GM20431 (cell line): ENCODE data around the gene KLHL30.

ENCODE experiments used
- in situ Hi-C: fragments of 300-500 bp; cut with MseI, MboI; formaldehyde crosslinking; loops from one replicate; pipeline ENCODE4 v1.15.0; 2020; ENCODE audit warnings: low sequenced_read_pairs; ENCODE audit not compliant: unreplicated experiment

KLHL30 gene

GRCh38 chr2:238159071-238159539 is 20.6 kb downstream of the KLHL30 start:
- in situ Hi-C loops: no loop called here

GRCh38 chr2:238159661-238160205 is 21.3 kb downstream of the KLHL30 start:
- in situ Hi-C loops: no loop called here

GRCh38 chr2:238160206-238161129 is 22.0 kb downstream of the KLHL30 start:
- in situ Hi-C loops: no loop called here

GRCh38 chr2:238161291-238162051 is 23.0 kb downstream of the KLHL30 start:
- in situ Hi-C loops: no loop called here

GRCh38 chr2:238162251-238162845 is 23.9 kb downstream of the KLHL30 start:
- in situ Hi-C loops: no loop called here

- in situ Hi-C loops: no loop called here
Measured at GRCh38 chr2:238162846-238163441, 24.5 kb downstream of the KLHL30 start.

- in situ Hi-C loops: no loop called here
Measured at GRCh38 chr2:238163481-238164198, 25.2 kb downstream of the KLHL30 start.

GRCh38 chr2:238164906-238165287 is 26.4 kb downstream of the KLHL30 start:
- in situ Hi-C loops: no loop called here

- in situ Hi-C loops: no loop called here
Measured at GRCh38 chr2:238165288-238165921, 26.9 kb downstream of the KLHL30 start.

- in situ Hi-C loops: no loop called here
Measured at GRCh38 chr2:238166391-238167343, 28.2 kb downstream of the KLHL30 start.

- in situ Hi-C loops: no loop called here
Measured at GRCh38 chr2:238167344-238167715, 28.9 kb downstream of the KLHL30 start.

- in situ Hi-C loops: no loop called here
Measured at GRCh38 chr2:238167761-238168160, 29.3 kb downstream of the KLHL30 start.

- in situ Hi-C loops: no loop called here
Measured at GRCh38 chr2:238168196-238169047, 30.0 kb downstream of the KLHL30 start.

- in situ Hi-C loops: no loop called here
Measured at GRCh38 chr2:238169048-238169707, 30.7 kb downstream of the KLHL30 start.

GRCh38 chr2:238169708-238170251 is 31.3 kb downstream of the KLHL30 start:
- in situ Hi-C loops: no loop called here

- in situ Hi-C loops: no loop called here
Measured at GRCh38 chr2:238170386-238171071, 32.1 kb downstream of the KLHL30 start.
